Fibroblast of lung (primary cell): Measurements from ENCODE around the gene SPOCD1. TPM values are rescaled to one million over a fixed set of nuclear protein-coding genes. Genes with fewer than 3 reads are reported as not detected.

Source experiments
- DNase-seq, 2 donors: peaks; one replicate each; pipeline versions ENCODE4 v3.0.0 to v3.0.0-alpha.2; 2010; ENCODE audit warnings: low read depth in 2 of 2
- H2AFZ ChIP-seq: 2 replicates; pipeline ENCODE4 v1.5.1; 2012; ENCODE audit warnings: low read length, control low read depth, inconsistent platforms
- H3K27ac ChIP-seq: 2 replicates; pipeline ENCODE4 v1.5.1; 2011; ENCODE audit warnings: low read length, control low read depth; ENCODE audit not compliant: insufficient read depth
- H3K27me3 ChIP-seq: 2 replicates; pipeline ENCODE4 v1.5.1; 2011; ENCODE audit warnings: mild to moderate bottlenecking, low read length; ENCODE audit not compliant: control insufficient read depth, insufficient read depth
- H3K36me3 ChIP-seq: 2 replicates; pipeline ENCODE4 v1.5.1; 2011; ENCODE audit warnings: low read length; ENCODE audit not compliant: control insufficient read depth, insufficient read depth
- H3K4me1 ChIP-seq: 2 replicates; pipeline ENCODE4 v1.5.1; 2011; ENCODE audit warnings: low read length; ENCODE audit not compliant: control insufficient read depth, insufficient read depth; ENCODE audit errors: extremely low read depth
- H3K4me2 ChIP-seq: 2 replicates; pipeline ENCODE4 v1.5.1; 2011; ENCODE audit warnings: low read length, control low read depth; ENCODE audit not compliant: insufficient read depth; ENCODE audit errors: extremely low read depth
- H3K4me3 ChIP-seq, 4 experiments: fragments of 200-600 bp in 1 of 4; sonication (generic) in 1 of 4; replicated peaks in 1 of 4; 2 replicates each; pipeline ENCODE4 v1.5.1; 2011 to 2016; ENCODE audit warnings: low read length in 4 of 4, low read depth in 3 of 4, mild to moderate bottlenecking in 3 of 4, control low read depth in 2 of 4, inconsistent platforms in 1 of 4, mixed read lengths in 1 of 4; ENCODE audit not compliant: insufficient read depth in 1 of 4; ENCODE audit errors: control extremely low read depth in 1 of 4
- H3K79me2 ChIP-seq: 2 replicates; pipeline ENCODE4 v1.5.1; 2012; ENCODE audit warnings: mild to moderate bottlenecking, low read length, inconsistent platforms; ENCODE audit not compliant: control insufficient read depth, insufficient read depth
- H3K9ac ChIP-seq: 2 replicates; pipeline ENCODE4 v1.5.1; 2011; ENCODE audit warnings: mild to moderate bottlenecking, low read length, control low read depth; ENCODE audit not compliant: insufficient read depth
- H3K9me3 ChIP-seq: 2 replicates; pipeline ENCODE4 v1.5.1; 2012; ENCODE audit warnings: low read depth, low read length; ENCODE audit not compliant: control insufficient read depth, insufficient read depth
- H4K20me1 ChIP-seq: 2 replicates; pipeline ENCODE4 v1.5.1; 2011; ENCODE audit warnings: low read length; ENCODE audit not compliant: control insufficient read depth, insufficient read depth; ENCODE audit errors: extremely low read depth
- EZH2 ChIP-seq: IDR thresholded peaks from 2 replicates; pipeline ENCODE4 v1.5.1; 2012; ENCODE audit warnings: low read length, control low read depth, mild to moderate bottlenecking; ENCODE audit errors: missing control alignments
- polyA plus RNA-seq, 2 donors: library from polyadenylated mRNA; depleted of rRNA in 1 of 2; stranded (reverse) in 1 of 2; unstranded in 1 of 2; fragments of >200 nt; gene quantifications; 2 replicates each; pipeline ENCODE4 v1.2.1, GENCODE V29; 2011 to 2012; ENCODE audit warnings: missing spikeins in 1 of 2
- total RNA-seq: library from RNA; depleted of rRNA; stranded (reverse); fragments of >200 nt; gene quantifications from 2 replicates; pipeline ENCODE4 v1.2.1, GENCODE V29; 2014
- TF ChIP-seq, protein P1 (sequence below), 2 donors: IDR thresholded peaks in 1 of 2; conservative IDR thresholded peaks in 1 of 2; 1 replicate in 1 of 2; 2 replicates in 1 of 2; pipeline ENCODE4 v1.5.1; 2011 to 2012; ENCODE audit warnings: low read length in 2 of 2, control low read depth in 1 of 2, inconsistent platforms in 1 of 2, low read depth in 1 of 2, mild to moderate bottlenecking in 1 of 2

SPOCD1 gene
- total and polyA plus RNA-seq, 2 donors (not counting 1 experiment from before 2014, with no cell fraction given): 47.2 to 55.4 TPM

DNA sequence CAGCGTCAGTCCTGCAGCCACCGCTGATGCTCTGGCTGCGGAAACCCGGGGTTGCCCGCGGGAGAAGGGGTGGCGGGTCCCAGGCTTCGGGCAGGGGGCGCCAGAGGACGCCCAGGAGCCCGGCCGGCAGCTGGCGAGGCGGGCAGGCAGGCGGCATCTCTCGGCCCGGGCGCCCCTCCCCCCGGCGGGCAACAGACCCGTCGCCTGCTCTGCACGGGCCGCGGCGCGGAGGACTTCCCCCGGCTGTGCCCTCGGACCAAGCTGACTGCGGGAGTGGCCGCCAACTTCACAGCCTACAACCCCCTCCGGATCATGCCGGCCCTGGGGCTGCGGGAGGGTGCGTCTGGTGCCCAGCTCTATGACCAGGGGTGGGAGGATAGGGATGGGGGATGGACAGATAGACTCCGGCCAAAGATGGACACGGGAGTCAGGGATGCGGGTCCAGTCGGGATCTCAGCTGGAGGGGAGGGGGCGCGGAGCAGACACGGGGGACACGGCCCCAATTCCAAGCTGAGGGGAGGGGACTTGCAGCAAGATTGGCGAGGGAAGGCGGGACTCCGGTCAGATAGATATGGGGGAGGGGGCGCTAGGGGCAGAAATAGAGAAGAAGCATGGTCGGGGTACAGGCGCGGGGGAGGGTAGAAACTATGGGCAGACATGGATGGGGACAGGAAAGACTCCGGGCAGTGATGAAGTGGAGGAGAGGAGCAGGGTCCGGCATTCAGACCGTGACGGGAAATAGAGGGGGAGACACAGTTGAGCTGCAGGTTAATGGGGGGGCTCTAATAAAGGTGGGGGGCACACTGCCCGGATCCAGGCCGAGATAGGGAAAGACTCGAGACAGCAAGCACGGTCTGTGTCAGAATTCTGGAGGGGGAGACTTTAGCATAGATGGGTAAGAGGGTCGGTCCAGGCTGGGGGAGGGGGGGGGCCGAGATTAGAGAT, 52.8 kb downstream of the SPOCD1 start:
- H2AFZ ChIP-seq: peak overlapping the region; percentile 18
- TF ChIP-seq, protein P1, sequence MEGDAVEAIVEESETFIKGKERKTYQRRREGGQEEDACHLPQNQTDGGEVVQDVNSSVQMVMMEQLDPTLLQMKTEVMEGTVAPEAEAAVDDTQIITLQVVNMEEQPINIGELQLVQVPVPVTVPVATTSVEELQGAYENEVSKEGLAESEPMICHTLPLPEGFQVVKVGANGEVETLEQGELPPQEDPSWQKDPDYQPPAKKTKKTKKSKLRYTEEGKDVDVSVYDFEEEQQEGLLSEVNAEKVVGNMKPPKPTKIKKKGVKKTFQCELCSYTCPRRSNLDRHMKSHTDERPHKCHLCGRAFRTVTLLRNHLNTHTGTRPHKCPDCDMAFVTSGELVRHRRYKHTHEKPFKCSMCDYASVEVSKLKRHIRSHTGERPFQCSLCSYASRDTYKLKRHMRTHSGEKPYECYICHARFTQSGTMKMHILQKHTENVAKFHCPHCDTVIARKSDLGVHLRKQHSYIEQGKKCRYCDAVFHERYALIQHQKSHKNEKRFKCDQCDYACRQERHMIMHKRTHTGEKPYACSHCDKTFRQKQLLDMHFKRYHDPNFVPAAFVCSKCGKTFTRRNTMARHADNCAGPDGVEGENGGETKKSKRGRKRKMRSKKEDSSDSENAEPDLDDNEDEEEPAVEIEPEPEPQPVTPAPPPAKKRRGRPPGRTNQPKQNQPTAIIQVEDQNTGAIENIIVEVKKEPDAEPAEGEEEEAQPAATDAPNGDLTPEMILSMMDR (conservative IDR thresholded peaks at IDR 0.05 in 1 of 2, IDR thresholded peaks at IDR 0.05 in 1 of 2; ENCODE audit: low read depth in 1 of 2, low read length in 2 of 2): peak; percentile 47 to 50
- TF ChIP-seq EZH2: no peak
- no peaks in the 10 kb centered on the region for H3K36me3 ChIP-seq
- H3K9me3 ChIP-seq: no peaks in the 10 kb centered on the region
- peaks cover 2% of the 10 kb centered on the region for H3K27me3 ChIP-seq
- H3K79me2 ChIP-seq: no peaks in the 10 kb centered on the region
- peak overlapping the region; percentile 92 for H3K4me2 ChIP-seq
- peak overlapping the region; percentile 49 to 67 (median 64) for H3K4me3 ChIP-seq
- H4K20me1 ChIP-seq: no peaks in the 10 kb centered on the region
- H3K27ac ChIP-seq: no peak overlapping the region
- DNase-seq: peak; percentile 37
- H3K4me1 ChIP-seq: peaks cover 21% of the 10 kb centered on the region
- peak overlapping the region; percentile 39 for H3K9ac ChIP-seq

DNA sequence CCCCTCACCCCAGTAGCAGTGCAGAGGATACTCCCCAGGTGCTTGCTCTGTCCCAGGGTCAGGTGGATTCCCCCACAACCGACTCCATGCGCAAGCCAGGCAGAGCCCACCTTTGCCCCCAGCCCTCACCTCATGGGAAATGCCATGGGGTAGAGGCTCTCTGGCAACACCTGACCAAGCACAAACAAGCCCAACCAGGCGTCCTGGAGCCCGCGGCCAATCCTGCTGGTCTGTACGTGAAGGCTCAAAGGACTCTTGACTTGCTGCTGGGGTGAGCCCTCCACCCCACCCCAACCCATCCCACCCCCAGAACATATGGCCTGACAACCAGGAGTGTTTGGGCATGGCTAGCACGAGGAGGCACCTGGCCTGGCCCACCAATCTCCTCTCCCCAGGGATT, 53.5 kb downstream of the SPOCD1 start:
- peak overlapping the region; percentile 10 for H3K27ac ChIP-seq
- H3K27me3 ChIP-seq: no peaks in the 10 kb centered on the region
- H3K36me3 ChIP-seq: no peaks in the 10 kb centered on the region
- no peak overlapping the region for H2AFZ ChIP-seq
- peaks cover 21% of the 10 kb centered on the region for H3K4me1 ChIP-seq
- TF ChIP-seq EZH2: no peak
- TF ChIP-seq, protein P1 (conservative IDR thresholded peaks at IDR 0.05 in 1 of 2, IDR thresholded peaks at IDR 0.05 in 1 of 2; ENCODE audit: low read depth in 1 of 2, low read length in 2 of 2): no peak
- no peaks in the 10 kb centered on the region for H4K20me1 ChIP-seq
- H3K4me2 ChIP-seq: peak overlapping the region; percentile 92
- no peak overlapping the region for H3K9ac ChIP-seq
- no peaks in the 10 kb centered on the region for H3K79me2 ChIP-seq
- no peak for DNase-seq
- H3K9me3 ChIP-seq: no peaks in the 10 kb centered on the region
- H3K4me3 ChIP-seq: peak overlapping the region in 2 of 4 experiments; percentile 49 to 67

DNA sequence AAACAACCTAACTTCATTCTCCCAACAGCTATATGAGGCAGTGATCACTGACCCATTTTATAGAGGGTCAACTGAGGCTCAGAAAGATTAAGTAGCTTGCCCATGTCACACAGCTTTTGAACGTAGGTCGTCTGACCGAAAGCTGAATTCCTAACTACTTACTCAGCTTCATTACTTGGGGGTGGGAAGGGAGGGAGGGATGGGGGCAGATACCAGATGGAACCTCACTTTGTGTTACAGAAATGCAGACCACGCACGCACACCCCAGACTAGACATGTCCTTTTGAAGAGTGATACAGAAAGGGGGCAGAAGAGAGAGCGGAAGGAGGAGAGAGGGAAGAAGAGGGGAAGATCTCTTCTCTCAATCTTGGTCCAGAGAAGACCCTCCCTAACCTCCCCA, 53.9 kb downstream of the SPOCD1 start:
- no peaks in the 10 kb centered on the region for H3K9me3 ChIP-seq

More for the DNA sequence above, 53.9 kb downstream of the SPOCD1 start:
- Histone ChIP-seq H3K4me2 (peak overlapping the region; percentile 90), H3K4me1 (peaks cover 21% of the 10 kb centered on the region), H4K20me1 (no peaks in the 10 kb centered on the region), H3K27me3 (no peaks in the 10 kb centered on the region), H2AFZ (no peak overlapping the region), H3K27ac (no peak overlapping the region), H3K9ac (no peak overlapping the region), H3K4me3 (peak overlapping the region in 2 of 4 experiments; percentile 21 to 67), H3K79me2 (no peaks in the 10 kb centered on the region), H3K36me3 (no peaks in the 10 kb centered on the region)
- no peak for TF ChIP-seq EZH2
- TF ChIP-seq, protein P1 (conservative IDR thresholded peaks at IDR 0.05 in 1 of 2, IDR thresholded peaks at IDR 0.05 in 1 of 2; ENCODE audit: low read depth in 1 of 2, low read length in 2 of 2): no peak
- peak; percentile 60 to 85 for DNase-seq
